Measurements from ENCODE around the gene DNLZ.

DNA sequence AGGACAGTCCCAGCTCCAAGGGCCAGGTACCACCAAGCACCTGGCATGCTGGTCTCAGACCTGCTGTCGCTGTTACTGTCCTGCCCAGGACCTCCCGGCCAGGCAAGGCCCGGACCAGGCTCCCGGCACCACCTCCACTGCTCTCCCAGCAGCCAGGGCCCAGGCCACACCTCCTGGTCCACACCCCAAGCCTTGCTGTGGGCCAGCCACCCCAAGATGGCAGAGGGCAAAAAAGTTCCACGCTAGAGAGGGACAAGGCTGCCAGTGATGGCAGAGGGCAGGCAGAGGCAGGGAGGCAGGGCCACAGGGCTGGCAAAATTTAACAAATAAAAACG is 1.1 kb downstream of the DNLZ start:
- TF ChIP-seq, protein P1, sequence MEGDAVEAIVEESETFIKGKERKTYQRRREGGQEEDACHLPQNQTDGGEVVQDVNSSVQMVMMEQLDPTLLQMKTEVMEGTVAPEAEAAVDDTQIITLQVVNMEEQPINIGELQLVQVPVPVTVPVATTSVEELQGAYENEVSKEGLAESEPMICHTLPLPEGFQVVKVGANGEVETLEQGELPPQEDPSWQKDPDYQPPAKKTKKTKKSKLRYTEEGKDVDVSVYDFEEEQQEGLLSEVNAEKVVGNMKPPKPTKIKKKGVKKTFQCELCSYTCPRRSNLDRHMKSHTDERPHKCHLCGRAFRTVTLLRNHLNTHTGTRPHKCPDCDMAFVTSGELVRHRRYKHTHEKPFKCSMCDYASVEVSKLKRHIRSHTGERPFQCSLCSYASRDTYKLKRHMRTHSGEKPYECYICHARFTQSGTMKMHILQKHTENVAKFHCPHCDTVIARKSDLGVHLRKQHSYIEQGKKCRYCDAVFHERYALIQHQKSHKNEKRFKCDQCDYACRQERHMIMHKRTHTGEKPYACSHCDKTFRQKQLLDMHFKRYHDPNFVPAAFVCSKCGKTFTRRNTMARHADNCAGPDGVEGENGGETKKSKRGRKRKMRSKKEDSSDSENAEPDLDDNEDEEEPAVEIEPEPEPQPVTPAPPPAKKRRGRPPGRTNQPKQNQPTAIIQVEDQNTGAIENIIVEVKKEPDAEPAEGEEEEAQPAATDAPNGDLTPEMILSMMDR (IDR thresholded peaks at IDR 0.05 in 8 of 11, conservative IDR thresholded peaks at IDR 0.05 in 3 of 11), result no peak
- TF ChIP-seq POLR2A (IDR thresholded peaks at IDR 0.05), result no peak
- no peak for TF ChIP-seq POLR2AphosphoS5 (IDR thresholded peaks at IDR 0.05)

Data from spleen (tissue), 7 donors.